NCI-H510A (cell line): Measurements from ENCODE around the gene KIF26B.

Experiments used
- DNase-seq: peaks from one replicate; lab custom pipeline; 2025; lab: John Stamatoyannopoulos, UW

KIF26B gene

GRCh38 chr1:245133995-245134715 is 20.6 kb upstream of the KIF26B start:
- DNase-seq, result no peak

GRCh38 chr1:245142171-245142798 is 12.5 kb upstream of the KIF26B start:
- no peak for DNase-seq

- DNase-seq, result no peak
Observed at GRCh38 chr1:245142976-245143375, 11.8 kb upstream of the KIF26B start.

- no peak for DNase-seq
Observed at GRCh38 chr1:245143849-245144248, 10.9 kb upstream of the KIF26B start.

- no peak for DNase-seq
Observed at GRCh38 chr1:245148069-245148468, 6.7 kb upstream of the KIF26B start.

- DNase-seq, result no peak
Observed at GRCh38 chr1:245148861-245149260, 5.9 kb upstream of the KIF26B start.

- no peak for DNase-seq
Observed at GRCh38 chr1:245153081-245153551, 1.7 kb upstream of the KIF26B start.

GRCh38 chr1:245153552-245154428 is 995 bp upstream of the KIF26B start:
- no peak for DNase-seq

GRCh38 chr1:245155272-245156040 is 671 bp downstream of the KIF26B start:
- no peak for DNase-seq

- DNase-seq, result peak; percentile 69
Observed at GRCh38 chr1:245156041-245156735, 1.4 kb downstream of the KIF26B start.

GRCh38 chr1:245156736-245157505 is 2.1 kb downstream of the KIF26B start:
- no peak for DNase-seq

GRCh38 chr1:245158913-245159312 is 4.1 kb downstream of the KIF26B start:
- no peak for DNase-seq

GRCh38 chr1:245160288-245160687 is 5.5 kb downstream of the KIF26B start:
- no peak for DNase-seq

GRCh38 chr1:245160741-245161400 is 6.1 kb downstream of the KIF26B start:
- no peak for DNase-seq

GRCh38 chr1:245161866-245162265 is 7.1 kb downstream of the KIF26B start:
- no peak for DNase-seq

- DNase-seq, result no peak
Observed at GRCh38 chr1:245166471-245166885, 11.7 kb downstream of the KIF26B start.

GRCh38 chr1:245168086-245168485 is 13.3 kb downstream of the KIF26B start:
- no peak for DNase-seq

GRCh38 chr1:245168906-245169305 is 14.1 kb downstream of the KIF26B start:
- no peak for DNase-seq

GRCh38 chr1:245169376-245169775 is 14.6 kb downstream of the KIF26B start:
- no peak for DNase-seq

GRCh38 chr1:245172026-245172425 is 17.2 kb downstream of the KIF26B start:
- DNase-seq, result no peak
